Dermis microvascular lymphatic vessel endothelial cell (primary cell): ENCODE measurements around the gene CAPN11. TPM values are rescaled to one million over a fixed set of nuclear protein-coding genes. Genes with fewer than 3 reads are reported as not detected.
A peak's percentile ranks its signal among the peaks of the same experiment; 100 is the strongest.

Source experiments
- DNase-seq, 2 donors: peaks; one replicate each; pipeline versions ENCODE4 v3.0.0 to v3.0.0-alpha.2; 2010; ENCODE audit warnings: low read depth in 2 of 2
- total RNA-seq: library from RNA; depleted of rRNA; stranded (reverse); fragments of >200 nt; gene quantifications from 2 replicates; pipeline ENCODE4 v1.2.1, GENCODE V29; 2014

CAPN11 gene
- total RNA-seq, 1 donor from 2014 or later, result 1.9 TPM

DNA sequence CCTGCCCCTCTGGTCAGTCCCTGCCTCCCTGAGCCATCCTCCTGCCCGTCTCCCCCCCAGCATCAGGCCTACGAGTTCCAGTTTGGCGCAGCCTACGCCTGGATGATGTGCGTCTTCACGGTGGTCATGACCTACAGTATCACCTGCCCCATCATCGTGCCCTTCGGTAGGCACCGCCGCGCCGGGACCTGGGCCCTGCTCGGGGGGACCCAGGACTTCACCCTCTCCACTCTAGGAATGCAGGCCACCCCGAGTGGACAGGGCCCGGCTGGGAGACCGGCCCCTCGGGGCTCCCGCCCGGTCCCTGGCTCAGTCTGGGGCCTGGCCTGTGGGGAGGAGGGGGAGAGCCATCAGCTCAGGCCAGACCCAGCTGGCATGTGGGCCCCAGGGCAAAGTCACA is 6.1 kb upstream of the CAPN11 start:
- no peak for DNase-seq

DNA sequence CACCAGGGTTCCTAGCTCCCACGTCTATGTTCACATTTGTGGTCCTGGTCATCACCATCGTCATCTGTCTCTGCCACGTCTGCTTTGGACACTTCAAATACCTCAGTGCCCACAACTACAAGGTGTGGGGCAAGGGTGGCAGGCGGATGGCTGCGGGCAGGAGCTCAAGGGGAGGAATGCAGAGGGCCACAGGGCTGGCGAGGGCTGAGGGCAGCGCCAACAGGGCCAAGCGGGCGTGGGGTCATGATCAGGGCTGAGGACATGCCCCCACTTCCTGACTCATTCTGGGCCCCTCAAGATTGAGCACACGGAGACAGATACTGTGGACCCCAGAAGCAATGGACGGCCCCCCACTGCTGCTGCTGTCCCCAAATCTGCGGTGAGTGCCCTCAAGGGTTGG is 4.6 kb upstream of the CAPN11 start:
- DNase-seq, result no peak

DNA sequence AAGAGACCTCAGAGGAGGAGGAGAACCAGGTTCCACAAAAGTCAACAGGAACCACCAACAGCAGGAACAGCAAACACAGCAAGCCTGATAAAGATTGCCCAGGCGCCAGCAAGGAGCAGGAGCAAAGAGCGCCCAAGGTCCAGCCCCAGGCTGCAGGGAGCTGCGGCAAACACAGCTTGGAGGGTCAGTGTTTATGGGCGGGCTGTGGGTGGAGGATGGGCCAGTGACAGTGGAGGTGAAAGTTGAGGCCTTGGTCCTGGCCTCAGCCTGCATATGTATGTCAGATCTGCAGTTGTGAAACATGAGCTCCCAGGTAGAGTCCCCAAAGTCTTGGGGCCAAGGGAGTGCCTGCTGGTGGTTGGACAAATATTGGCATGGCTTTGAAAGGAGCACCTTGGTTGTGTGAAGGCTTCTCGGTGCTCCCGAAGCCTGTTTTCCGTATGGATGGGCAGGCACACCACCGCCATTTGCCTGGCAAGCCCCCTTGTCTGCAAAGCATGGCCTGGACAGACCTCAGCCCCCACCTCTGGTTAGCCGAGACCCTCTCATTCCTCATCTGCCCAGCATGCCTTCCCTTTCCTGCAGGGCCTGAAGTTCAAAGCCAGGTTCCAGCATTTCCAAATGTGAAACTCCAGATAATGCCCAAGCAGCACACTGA is 2.0 kb upstream of the CAPN11 start:
- no peak for DNase-seq

DNA sequence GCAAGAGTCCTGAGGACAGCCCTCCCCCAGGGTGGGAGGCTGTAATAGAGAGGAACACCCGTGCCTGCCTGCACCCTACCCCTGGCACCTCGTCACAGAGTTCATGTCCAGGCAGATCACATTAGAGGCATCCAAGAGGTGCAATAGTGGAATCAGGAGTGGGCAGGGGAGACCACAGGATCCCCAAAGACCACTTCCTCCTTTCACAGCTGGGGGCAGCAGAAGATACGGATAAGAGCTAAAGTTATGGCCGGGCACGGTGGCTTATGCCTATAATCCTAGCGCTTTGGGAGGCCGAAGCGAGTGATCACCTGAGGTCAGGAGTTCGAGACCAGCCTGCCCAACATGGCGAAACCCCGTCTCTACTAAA is 1.5 kb upstream of the CAPN11 start:
- no peak for DNase-seq

DNA sequence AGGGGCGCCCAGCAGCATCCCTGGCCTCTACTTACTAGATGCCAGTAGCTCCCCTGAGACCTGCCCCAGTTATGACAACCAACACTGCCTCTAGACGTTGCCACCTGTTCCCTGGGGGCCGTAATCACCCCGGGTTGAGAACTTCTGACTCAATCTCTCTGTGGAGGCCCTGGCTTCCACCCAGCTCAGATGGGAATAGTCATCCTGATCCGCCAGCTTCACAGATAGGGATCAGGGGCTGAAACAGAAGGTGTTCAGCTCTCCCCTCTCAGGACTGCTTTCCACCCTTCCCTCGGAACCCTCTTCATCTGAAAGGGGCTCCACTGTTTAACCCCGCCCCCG is 3.3 kb downstream of the CAPN11 start:
- no peak for DNase-seq

DNA sequence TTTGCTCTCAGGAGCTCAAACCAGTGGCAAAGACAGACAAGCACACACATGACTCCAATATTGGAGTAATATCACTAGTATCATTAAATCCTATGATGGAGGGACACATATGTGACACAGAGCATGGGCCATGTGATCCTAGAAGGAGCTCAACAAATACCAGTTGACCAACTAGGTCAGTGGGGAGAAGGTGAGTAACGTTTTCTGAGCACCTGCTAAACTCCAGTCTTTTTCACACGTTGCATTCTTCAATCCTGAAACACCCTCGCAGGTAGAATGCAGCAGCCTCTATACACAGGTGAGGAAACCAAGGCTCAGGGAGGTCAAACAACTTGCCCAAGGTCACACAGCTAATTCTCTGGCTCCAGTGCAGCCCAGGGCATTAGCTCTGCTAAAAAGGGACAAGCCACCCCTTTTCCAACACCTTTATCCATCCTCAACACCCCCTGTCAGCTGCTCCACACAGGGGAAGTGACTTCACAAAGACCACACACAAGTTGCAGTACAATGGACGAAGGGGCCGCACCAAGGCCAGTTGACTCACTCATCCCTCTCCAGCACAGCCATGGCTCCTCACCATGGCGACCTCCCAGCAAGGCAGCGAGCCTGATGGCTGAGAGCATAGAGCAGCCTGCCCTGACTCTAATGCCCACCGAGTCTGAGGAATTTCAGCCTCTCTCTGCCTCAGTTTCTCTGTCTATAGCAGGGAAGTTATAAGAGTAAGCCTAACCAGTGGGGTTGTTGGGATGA is 4.4 kb downstream of the CAPN11 start:
- peak in 1 of 2 donors; percentile 18 for DNase-seq

DNA sequence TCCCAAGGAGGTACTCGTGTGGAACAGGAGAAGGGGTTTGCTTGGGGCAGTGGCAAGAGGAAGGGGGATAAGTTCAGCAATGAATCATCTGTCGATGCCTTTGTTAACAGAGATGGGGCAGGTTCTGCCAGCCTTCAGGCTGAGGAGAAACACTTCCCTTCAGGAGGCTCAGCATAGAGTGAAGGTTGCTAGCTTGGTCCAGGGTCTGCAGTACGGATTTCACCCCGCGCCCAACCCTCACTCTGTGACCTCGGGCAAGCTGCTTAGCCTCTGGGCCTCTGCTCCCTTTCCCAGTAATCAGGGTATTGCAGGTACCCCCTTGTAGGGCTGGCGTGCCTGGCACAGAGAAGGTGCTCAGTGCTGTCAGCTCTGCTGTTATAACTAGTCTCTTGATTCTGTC is 7.5 kb downstream of the CAPN11 start:
- no peak for DNase-seq

DNA sequence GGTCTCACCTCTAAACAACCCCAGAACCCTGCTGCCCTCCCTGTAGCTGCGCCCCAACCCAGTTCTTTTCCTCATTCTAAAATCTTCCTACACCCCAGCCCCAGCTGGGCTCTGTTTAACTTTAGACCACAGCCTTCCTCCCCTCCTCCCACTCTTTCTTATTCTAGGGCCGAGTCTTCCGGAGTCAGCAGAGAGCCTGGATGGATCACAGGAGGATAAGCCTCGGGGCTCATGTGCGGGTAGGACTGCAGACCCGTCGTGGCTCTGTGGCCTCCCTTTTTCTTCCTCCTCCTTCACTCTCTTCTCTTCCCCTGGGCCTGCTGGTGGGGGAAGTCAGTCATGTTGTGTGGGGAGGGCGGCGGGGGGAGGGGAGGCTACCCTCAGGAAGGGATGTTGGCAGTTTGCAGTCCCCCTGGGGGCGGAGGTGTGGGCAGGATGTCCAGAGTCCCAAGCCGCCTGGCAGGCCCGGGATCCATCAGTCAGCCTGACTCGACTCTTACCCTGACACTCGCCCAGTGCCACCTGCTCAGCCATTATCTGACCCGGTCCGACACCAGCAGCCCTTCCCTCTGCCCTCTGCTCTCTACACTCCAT is 8.1 kb downstream of the CAPN11 start:
- no peak for DNase-seq

DNA sequence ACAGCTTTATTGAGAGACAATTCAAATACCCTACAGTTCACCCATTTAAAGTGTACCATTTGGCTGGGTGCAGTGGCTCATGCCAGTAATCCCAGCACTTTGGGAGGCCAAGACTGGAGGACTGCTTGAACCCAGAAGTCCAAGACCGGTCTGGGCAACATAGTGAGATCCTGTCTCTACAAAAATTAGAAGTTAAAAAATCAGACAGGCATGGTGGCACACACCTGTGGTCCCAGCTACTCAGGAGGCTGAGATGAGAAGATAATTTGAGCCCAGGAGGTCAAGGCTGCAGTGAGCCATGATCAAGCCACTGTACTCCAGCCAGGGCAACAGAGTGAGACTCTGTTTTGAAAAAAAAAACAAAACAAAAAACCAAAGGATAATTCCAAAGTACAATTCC is 8.9 kb downstream of the CAPN11 start:
- DNase-seq, result no peak

DNA sequence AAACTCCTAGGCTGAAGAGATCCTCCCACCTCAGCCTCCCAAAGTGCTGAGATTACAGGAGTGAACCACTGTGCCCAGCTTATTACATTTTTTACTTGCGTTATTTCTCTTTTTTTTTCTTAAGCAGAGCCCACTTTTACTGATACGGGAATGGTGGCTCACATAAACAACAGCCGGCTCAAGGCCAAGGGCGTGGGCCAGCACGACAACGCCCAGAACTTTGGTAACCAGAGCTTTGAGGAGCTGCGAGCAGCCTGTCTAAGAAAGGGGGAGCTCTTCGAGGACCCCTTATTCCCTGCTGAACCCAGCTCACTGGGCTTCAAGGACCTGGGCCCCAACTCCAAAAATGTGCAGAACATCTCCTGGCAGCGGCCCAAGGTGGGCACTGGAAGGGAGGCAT is 10.5 kb downstream of the CAPN11 start:
- DNase-seq, result no peak

DNA sequence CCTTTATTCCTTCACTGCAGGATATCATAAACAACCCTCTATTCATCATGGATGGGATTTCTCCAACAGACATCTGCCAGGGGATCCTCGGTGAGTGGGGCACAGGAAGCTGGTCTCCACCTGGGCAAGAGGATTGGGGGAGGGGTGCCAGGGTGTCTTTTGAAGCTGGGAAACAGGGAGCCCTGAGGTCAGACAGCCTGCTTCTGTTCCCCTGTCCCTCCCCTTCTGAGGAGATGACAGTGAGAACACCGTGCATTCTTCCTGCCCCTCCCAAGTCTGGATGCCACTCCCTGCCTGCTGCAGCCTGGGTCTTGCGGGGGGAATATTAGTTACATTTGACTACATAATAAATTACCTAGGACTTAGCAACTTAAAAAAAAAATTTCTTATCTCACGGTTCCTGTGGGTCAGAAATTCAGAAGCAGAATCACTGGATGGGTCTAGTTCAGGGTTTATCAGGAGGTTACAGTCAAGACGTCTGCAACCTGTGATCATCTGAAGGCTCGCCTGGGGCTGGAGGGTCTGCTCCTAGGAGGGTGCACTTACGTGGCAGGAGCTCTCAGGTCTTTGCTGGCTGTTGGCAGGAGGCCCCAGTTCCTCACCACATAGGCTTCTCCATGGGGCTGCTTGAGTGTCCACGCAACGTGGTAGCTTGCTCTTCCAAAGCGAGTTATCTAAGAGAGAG is 11.4 kb downstream of the CAPN11 start:
- DNase-seq, result no peak

DNA sequence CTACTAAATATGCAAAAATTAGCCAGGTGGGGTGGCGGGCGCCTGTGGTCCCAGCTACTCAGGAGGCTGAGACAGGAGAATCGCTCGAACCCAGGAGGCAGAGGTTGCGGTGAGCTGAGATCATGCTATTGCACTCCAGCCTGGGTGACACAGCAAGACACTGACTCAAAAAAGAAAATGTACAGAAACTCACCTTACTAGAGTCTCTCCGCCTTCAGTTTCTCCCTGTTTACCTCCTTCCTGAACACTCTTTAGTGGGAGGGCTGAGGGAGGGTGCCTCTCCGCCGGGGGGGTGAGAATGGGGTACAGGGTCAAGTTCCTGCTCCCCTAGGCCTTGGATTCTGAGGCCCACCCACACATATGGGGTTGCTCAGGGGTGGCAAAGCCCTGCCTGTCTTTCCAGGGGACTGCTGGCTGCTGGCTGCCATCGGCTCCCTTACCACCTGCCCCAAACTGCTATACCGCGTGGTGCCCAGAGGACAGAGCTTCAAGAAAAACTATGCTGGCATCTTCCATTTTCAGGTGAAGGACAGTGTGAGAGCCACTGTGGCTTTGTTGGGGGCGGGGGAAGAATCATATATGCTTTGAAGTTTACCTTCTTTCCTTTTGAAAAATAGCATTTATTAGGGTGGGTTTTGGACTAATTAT is 13.4 kb downstream of the CAPN11 start:
- DNase-seq, result no peak

DNA sequence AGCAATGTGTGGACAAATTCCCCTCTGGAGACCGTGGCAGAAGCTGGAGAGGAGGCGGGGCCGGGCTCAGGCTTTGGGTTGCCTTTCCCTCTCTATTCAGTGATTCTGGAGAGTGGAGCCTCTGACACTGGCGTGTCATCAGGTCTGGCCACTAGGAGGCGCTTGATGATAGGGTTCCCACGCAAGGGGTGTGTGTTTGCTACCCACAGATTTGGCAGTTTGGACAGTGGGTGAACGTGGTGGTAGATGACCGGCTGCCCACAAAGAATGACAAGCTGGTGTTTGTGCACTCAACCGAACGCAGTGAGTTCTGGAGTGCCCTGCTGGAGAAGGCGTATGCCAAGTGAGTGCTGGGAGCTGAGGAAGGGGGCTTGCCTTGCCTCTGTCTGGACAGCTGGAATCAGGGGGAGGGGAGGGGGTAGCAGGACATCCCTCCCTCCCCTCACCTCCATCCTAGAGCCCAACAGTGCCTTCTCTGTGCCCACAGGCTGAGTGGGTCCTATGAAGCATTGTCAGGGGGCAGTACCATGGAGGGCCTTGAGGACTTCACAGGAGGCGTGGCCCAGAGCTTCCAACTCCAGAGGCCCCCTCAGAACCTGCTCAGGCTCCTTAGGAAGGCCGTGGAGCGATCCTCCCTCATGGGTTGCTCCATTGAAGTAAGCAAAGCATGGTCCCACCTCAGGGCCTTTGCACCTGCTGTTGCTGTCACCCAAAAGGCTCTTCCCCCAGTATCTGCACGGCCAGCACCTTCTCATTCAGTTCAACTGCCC is 14.3 kb downstream of the CAPN11 start:
- peak; percentile 51 to 75 for DNase-seq

DNA sequence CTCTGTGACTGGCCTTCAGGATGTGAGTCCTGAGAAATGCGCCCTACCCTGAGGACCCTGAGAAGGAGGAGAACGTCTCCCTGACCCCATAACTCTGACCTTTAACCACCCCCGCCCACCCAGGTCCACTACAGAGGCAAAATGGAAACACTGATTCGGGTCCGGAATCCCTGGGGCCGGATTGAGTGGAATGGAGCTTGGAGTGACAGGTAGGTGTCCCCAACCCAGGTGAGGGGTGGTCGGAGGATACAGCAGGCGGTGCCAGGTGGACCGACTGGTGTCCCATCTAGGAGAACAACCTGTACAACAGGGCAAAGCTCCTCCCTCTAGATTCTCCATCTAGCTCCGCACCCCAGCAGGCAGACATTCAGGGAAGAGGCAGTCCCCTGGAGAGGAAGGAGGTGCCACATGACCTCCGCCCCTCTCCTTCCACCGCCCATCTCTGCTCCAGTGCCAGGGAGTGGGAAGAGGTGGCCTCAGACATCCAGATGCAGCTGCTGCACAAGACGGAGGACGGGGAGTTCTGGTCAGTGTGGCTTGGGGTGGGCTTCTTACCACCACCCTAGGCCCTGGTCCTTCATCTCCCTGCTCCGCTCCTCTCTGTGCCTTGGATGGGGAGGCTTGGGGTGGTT is 17.6 kb downstream of the CAPN11 start:
- DNase-seq, result no peak

DNA sequence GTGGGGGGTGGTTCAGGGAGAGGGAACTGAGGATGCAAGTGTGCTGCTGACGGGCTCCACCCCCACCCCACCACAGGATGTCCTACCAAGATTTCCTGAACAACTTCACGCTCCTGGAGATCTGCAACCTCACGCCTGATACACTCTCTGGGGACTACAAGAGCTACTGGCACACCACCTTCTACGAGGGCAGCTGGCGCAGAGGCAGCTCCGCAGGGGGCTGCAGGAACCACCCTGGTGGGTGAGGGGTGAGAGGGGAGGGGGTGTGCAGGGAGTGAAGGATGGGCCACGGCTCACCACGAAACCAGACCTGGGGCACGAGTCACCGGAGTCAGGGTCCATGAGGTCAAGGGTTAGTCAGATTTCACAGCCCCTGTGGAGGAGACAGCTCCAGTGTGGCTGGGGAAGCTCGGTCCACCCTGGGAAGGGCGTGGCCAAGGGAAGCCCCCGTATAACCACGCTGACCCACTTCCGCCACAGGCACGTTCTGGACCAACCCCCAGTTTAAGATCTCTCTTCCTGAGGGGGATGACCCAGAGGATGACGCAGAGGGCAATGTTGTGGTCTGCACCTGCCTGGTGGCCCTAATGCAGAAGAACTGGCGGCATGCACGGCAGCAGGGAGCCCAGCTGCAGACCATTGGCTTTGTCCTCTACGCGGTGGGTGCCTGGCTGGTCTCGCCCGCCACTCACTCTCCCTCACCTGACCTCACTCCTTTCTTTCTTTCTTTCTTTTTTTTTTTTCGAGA is 18.3 kb downstream of the CAPN11 start:
- DNase-seq, result peak in 1 of 2 donors; percentile 64

DNA sequence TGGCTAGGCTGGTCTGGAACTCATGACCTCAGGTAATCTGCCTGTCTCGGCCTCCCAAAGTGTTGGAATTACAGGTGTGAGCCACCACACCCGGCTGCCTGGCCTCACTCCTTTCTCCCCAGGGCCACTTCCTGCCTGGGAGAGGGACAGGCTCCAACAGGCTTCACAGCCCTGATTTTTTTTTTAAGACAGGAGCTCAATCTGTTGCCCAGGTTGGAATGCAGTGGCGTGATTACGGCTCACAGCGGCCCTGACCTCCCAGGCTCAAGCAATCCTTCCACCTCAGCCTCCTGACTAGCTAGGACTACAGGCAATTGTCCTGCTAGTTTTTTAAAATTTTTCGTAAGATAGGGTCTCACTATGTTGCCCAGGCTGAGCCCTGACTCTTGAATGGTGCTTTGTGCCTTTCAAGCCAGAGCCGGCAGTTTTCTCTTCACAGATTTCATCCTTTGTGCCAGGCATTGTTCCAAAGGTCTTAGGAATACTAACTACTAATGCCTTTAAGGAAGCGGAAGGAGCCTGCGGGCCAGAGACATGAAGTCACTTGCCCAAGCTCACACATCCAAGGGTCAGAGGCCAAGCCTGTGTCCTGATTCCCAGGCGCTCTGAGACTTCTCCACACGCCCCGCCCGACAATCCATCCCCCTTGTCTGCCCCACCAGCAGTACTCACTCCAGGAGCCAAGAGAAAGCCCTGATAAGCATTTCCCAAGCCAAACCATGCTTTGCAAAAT is 19.2 kb downstream of the CAPN11 start:
- peak in 1 of 2 donors; percentile 94 for DNase-seq

DNA sequence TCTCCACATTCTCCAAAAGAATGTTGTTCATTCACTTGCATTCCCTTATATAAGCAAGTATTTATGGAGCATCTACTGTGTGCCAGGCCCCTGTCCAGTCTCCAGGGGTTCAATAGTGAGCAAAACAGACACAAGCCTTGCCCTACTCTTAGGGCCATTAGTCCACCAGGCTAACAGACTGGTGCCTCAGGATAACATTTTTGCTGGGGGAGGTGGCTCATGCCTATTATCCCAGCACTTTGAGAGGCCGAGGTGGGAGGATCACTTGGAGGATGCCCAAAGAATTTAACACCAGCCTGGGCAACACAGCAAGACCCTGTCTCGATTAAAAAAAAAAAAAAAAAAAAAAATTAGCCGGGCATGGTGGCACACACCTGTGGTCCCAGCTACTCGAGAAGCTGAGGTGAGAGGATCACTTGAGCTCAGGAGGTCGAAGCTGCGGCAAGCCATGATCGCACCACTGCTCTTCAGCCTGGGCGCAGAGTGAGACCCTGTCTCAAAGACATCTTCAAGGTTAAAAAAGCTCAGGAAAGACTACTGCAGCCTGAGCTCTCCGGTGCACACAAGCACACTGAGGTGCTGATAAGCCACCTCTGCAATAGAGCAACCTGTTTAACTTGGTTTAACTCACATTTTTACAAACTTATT is 19.9 kb downstream of the CAPN11 start:
- no peak for DNase-seq

DNA sequence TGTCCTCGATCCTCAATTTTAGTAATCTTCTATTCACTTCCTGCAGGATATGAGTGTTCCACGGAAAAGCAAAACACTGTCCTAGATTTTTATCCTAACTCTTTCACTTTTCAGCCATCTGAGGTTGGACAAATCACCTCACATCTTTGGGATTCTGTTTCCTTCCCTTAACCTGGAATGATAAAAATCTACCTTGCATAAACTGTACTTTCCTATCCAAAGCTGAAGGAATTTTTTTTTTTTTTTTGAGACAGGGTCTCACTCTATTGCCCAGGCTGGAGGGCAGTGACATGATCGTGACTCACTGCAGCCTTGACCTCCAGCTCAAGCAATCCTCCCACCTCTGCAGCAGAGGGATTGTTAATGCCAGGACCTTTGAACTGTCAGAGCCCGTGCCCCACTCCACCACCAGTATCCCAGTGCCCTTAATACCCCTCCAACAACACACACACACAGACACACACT is 20.5 kb downstream of the CAPN11 start:
- peak in 1 of 2 donors; percentile 64 for DNase-seq

DNA sequence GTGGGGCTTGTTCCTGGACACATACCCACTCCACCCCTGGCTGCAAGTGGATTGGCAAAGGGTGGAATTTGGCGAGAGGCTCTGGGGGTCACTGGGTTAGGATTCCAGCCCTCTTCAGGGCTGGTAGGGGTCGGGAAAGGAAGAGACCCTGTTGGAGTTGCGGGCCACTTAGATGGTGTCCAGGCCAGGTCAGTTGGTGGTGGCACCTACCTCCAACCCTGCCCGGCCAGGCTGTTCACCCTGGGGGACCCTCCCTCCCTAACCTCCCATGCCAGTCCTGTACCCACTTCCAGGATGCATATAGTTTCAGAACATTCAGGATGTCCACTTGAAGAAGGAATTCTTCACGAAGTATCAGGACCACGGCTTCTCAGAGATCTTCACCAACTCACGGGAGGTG is 21.0 kb downstream of the CAPN11 start:
- no peak for DNase-seq
